ENCODE results near the gene CYP2C18. TPM values are rescaled to one million over a fixed set of nuclear protein-coding genes. Genes with fewer than 3 reads are reported as not detected.

CYP2C18 gene
- 0.23 TPM for total RNA-seq

GRCh38 chr10:94683214-94684054 lies at the start of gene CYP2C18:
TSS of gene CYP2C18 (plus strand) at chr10:94683729. CDS start at chr10:94683820, 91 bp downstream.

GRCh38 chr10:94762393-94762792 lies 78.9 kb downstream of the CYP2C18 start, which contains the start of gene CYP2C19:
TSS of gene CYP2C19 (plus strand) at chr10:94762681. CDS start at chr10:94762706, 25 bp downstream.

Other genes with a start within 250 kb of the CYP2C18 start
- gene HELLS, start 137.9 kb upstream of the CYP2C18 start, total RNA-seq = 31.8 TPM
- not detected for gene CYP2C19, start 79.0 kb downstream of the CYP2C18 start, total RNA-seq